ENCODE data around the gene LRMDA.

GRCh38 chr10:75400771-75401568 lies 30.5 kb upstream of the LRMDA start:
- TF ChIP-seq CTCF (IDR thresholded peaks at IDR 0.05) (peak in 1 of 6 experiments; percentile 1), POLR2A (IDR thresholded peaks at IDR 0.05) (no peak)
